HFFc6 (cell line): Measurements from ENCODE around the gene ACSL5. TPM values are rescaled to one million over a fixed set of nuclear protein-coding genes. Genes with fewer than 3 reads are reported as not detected.
"Not testable (repeated sequence)": the region's sequence is repeated elsewhere in the genome, so short reads cannot be mapped to it uniquely, and the experiment has no call there.

Experiments used
- DNase-seq: peaks from one replicate; pipeline ENCODE4 v3.0.0-alpha.2; 2018
- H3K27ac Mint-ChIP-seq: 2 replicates; pipeline ENCODE4 v1.8.0; 2020; ENCODE audit warnings: mild to moderate bottlenecking, mixed read lengths
- H3K27me3 Mint-ChIP-seq: 2 replicates; pipeline ENCODE4 v1.8.0; 2021; ENCODE audit warnings: mild to moderate bottlenecking, moderate library complexity, mixed read lengths; ENCODE audit not compliant: insufficient read depth
- H3K36me3 Mint-ChIP-seq: 2 replicates; pipeline ENCODE4 v1.8.0; 2021; ENCODE audit warnings: low read depth, mixed read lengths
- H3K4me1 Mint-ChIP-seq: 2 replicates; pipeline ENCODE4 v1.8.0; 2020; ENCODE audit warnings: low read depth, mixed read lengths
- H3K4me3 Mint-ChIP-seq: 2 replicates; pipeline ENCODE4 v1.8.0; 2020; ENCODE audit warnings: mild to moderate bottlenecking, moderate library complexity, mixed read lengths
- H3K9me3 Mint-ChIP-seq: 2 replicates; pipeline ENCODE4 v1.8.0; 2020; ENCODE audit warnings: mild to moderate bottlenecking, mixed read lengths
- total RNA-seq, 6 experiments: library from RNA; stranded (reverse); fragmentation: NEBNext Ultra II Directional; extraction: Animal tissue kit (Norgen Biotek cat#: 25700); gene quantifications; 2 replicates in 1 of 6; 3 replicates in 5 of 6; pipeline ENCODE4 v1.2.3, GENCODE V29; 2021
- TF ChIP-seq, protein P1 (sequence below): fragments of 200-600 bp; sonication (generic); IDR thresholded peaks from 2 replicates; pipeline ENCODE4 v1.5.0; 2021; ENCODE audit warnings: antibody characterized with exemption, mild to moderate bottlenecking

ACSL5 gene
- total RNA-seq, 6 experiments from 2014 or later = 0.59 to 5.5 (median 4.9) TPM

- no peaks in the 10 kb centered on the region for H3K9me3 Mint-ChIP-seq
- no peak overlapping the region for H3K4me3 Mint-ChIP-seq
- DNase-seq = no peak
- peaks cover 3% of the 10 kb centered on the region for H3K27me3 Mint-ChIP-seq
- TF ChIP-seq, protein P1, sequence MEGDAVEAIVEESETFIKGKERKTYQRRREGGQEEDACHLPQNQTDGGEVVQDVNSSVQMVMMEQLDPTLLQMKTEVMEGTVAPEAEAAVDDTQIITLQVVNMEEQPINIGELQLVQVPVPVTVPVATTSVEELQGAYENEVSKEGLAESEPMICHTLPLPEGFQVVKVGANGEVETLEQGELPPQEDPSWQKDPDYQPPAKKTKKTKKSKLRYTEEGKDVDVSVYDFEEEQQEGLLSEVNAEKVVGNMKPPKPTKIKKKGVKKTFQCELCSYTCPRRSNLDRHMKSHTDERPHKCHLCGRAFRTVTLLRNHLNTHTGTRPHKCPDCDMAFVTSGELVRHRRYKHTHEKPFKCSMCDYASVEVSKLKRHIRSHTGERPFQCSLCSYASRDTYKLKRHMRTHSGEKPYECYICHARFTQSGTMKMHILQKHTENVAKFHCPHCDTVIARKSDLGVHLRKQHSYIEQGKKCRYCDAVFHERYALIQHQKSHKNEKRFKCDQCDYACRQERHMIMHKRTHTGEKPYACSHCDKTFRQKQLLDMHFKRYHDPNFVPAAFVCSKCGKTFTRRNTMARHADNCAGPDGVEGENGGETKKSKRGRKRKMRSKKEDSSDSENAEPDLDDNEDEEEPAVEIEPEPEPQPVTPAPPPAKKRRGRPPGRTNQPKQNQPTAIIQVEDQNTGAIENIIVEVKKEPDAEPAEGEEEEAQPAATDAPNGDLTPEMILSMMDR = no peak
- H3K27ac Mint-ChIP-seq = no peak overlapping the region
- H3K4me1 Mint-ChIP-seq = peaks cover 9% of the 10 kb centered on the region
- no peaks in the 10 kb centered on the region for H3K36me3 Mint-ChIP-seq
Measured at GRCh38 chr10:112394475-112394875, 20.6 kb downstream of the ACSL5 start.

DNA sequence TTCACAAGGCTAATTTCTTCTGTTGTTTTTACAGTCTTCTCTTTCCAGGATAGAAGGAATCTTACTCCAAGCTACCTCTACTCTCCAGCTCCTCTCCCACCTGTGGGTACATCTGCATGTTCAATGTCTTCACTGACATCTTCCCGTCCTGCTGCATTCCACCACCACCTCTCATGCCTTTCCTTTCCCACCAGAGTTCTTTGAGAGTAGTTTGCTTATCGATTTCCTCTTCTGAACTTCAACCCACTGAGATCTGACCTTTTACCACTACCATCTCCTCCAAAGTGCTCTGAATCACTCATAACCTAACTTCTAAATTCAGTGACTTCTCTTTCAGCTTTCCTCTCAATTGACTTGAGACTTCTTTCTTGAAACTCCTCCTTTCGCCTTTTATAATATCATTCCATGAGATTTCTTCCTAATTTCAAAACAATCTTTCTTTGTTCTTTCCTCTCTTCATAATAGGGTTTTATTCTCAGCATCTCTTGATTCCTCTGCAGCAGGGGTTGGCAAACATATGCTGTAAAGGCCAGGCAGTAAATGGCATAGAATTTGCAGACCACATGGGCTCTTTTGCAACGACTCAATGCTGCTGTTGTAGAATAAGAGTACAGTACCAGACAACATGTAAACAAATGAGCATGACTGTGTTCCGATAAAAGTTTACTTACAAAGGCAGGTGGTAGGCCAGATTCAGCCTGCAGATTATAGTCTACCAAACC lies 22.1 kb downstream of the ACSL5 start:
- Mint-ChIP-seq H3K36me3 (no peaks in the 10 kb centered on the region), H3K4me1 (no peaks in the 10 kb centered on the region), H3K4me3 (no peak overlapping the region), H3K27me3 (peaks cover 3% of the 10 kb centered on the region), H3K9me3 (no peaks in the 10 kb centered on the region), H3K27ac (no peak overlapping the region)
- DNase-seq = no peak
- TF ChIP-seq, protein P1 = no peak

DNA sequence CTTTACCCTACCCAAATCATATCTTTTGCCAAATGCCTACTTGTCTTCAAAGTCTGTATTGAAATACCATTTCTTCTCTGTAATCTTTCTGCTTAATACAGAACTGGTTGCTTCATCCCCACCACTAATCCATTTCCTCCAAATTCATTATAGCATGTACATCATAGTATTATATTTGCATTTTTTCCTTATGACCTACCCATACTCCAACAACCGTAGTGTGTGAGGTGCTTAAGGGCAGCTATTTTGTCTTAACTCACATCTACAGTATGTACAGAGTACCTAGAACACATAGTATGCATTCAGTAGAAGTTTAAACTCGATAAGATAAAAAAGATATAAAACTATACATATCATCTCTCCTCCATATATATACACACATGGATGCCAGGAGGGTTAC lies 23.7 kb downstream of the ACSL5 start:
- Mint-ChIP-seq H3K4me3 (no peak overlapping the region), H3K4me1 (no peaks in the 10 kb centered on the region), H3K9me3 (no peaks in the 10 kb centered on the region), H3K27ac (no peak overlapping the region), H3K27me3 (peaks cover 3% of the 10 kb centered on the region), H3K36me3 (no peaks in the 10 kb centered on the region)
- no peak for DNase-seq
- TF ChIP-seq, protein P1 = no peak

DNA sequence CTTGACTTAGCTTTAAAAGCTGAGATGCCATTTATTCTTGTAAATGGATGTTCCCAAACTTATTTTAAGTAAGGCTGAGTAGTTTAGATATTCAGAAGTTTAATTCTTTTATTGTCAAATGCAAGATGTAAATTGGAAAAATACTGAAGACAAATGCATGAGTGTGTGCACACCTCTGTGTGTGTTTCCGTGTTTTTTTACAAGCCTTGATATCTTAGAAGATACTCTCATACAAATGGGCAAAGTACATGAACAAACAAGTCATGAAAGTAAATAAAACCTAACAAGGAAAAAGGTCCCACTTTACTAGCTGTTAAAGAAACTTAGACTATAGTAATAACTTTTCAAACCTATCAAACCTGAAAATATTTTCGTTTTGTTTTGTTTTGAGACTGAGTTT lies 29.0 kb downstream of the ACSL5 start:
- H3K4me3 Mint-ChIP-seq = no peak overlapping the region
- H3K36me3 Mint-ChIP-seq = peaks cover 7% of the 10 kb centered on the region; the same call in 1 of the 2 replicates
- no peak for DNase-seq
- no peaks in the 10 kb centered on the region for H3K9me3 Mint-ChIP-seq
- TF ChIP-seq, protein P1 = no peak
- H3K4me1 Mint-ChIP-seq = peaks cover 18% of the 10 kb centered on the region
- no peak overlapping the region for H3K27ac Mint-ChIP-seq
- no peaks in the 10 kb centered on the region for H3K27me3 Mint-ChIP-seq

GRCh38 chr10:112404617-112405016 lies 30.7 kb downstream of the ACSL5 start:
- Mint-ChIP-seq H3K36me3 (peaks cover 7% of the 10 kb centered on the region; the same call in 1 of the 2 replicates), H3K4me1 (peaks cover 18% of the 10 kb centered on the region), H3K27me3 (peaks cover under 1% of the 10 kb centered on the region; the same call in 1 of the 2 replicates), H3K4me3 (no peak overlapping the region), H3K27ac (peak overlapping the region; percentile 6; the same call in 1 of the 2 replicates), H3K9me3 (no peaks in the 10 kb centered on the region)
- TF ChIP-seq, protein P1 = no peak
- DNase-seq = no peak

- not testable (repeated sequence) for H3K27me3 Mint-ChIP-seq, H3K36me3 Mint-ChIP-seq, H3K4me3 Mint-ChIP-seq, H3K27ac Mint-ChIP-seq, H3K9me3 Mint-ChIP-seq, DNase-seq
- H3K4me1 Mint-ChIP-seq = peaks cover 18% of the 10 kb centered on the region
Measured at GRCh38 chr10:112406806-112407205, 32.9 kb downstream of the ACSL5 start.
